ENCODE measurements around the gene METRN. TPM values are rescaled to one million over a fixed set of nuclear protein-coding genes. Genes with fewer than 3 reads are reported as not detected.

Gene METRN
- total and polyA plus RNA-seq, 2 of the 4 experiments (the other 2 are of a cell fraction): 6.1 to 48.2 TPM

GRCh38 chr16:747978-748746 lies 33.2 kb downstream of the METRN start (continued):
- no peak for TF ChIP-seq FOS (IDR thresholded peaks at IDR 0.05; ENCODE audit: low read depth, low read length)

GRCh38 chr16:749010-749409 lies 34.1 kb downstream of the METRN start:
- Histone ChIP-seq H3K4me2 (ENCODE audit: low read depth, low read length) (no peak overlapping the region), H2BK120ac (ENCODE audit: low read depth, low read length) (0 out of 2 replicates have a peak overlapping the region, but pooled peaks have one; percentile 40), H2BK5ac (ENCODE audit: low read depth, low read length, poor library complexity, severe bottlenecking) (no peak overlapping the region), H3K36me3 (ENCODE audit: control insufficient read depth, insufficient read depth, low read length) (no peaks in the 10 kb centered on the region), H3K14ac (replicated peaks; ENCODE audit: low read depth, low read length) (no peak overlapping the region), H3K27me3 (ENCODE audit: control insufficient read depth, insufficient read depth, low read length) (peaks cover 11% of the 10 kb centered on the region), H3K18ac (ENCODE audit: low read depth, low read length) (no peak overlapping the region), H4K8ac (ENCODE audit: low read depth in 2 of 2, low read length in 2 of 2) (no peak overlapping the region), H3K9me1 (ENCODE audit: insufficient read depth, low read length) (no peaks in the 10 kb centered on the region), H3K27ac (ENCODE audit: insufficient read depth, low read length) (no peak overlapping the region), H4K20me1 (ENCODE audit: insufficient read depth, low read length) (no peaks in the 10 kb centered on the region), H3K79me1 (ENCODE audit: low read depth in 1 of 2, low read length in 2 of 2) (no peaks in the 10 kb centered on the region), H3K56ac (ENCODE audit: extremely low read depth, insufficient read depth, low read length) (no peak overlapping the region), H2BK15ac (ENCODE audit: low read depth, low read length) (no peak overlapping the region), H3K4me3 (ENCODE audit: insufficient read depth, low read depth, low read length) (no peak overlapping the region), H4K91ac (ENCODE audit: insufficient read depth, low read depth, low read length) (no peak overlapping the region), H4K5ac (ENCODE audit: low read depth, low read length) (peak overlapping the region; percentile 63; the same call in 1 of the 2 replicates), H3K4me1 (ENCODE audit: control insufficient read depth, insufficient read depth, low read length) (no peaks in the 10 kb centered on the region), H2AK9ac (replicated peaks; ENCODE audit: low read depth, low read length, poor library complexity) (no peak overlapping the region), H3K9ac (ENCODE audit: low read depth, low read length) (no peak overlapping the region), H3K23ac (ENCODE audit: low read depth, low read length) (no peak overlapping the region), H2BK20ac (ENCODE audit: low read depth, low read length) (0 out of 2 replicates have a peak overlapping the region, but pooled peaks have one; percentile 45), H2AK5ac (ENCODE audit: low read depth, low read length) (no peak overlapping the region), H3K9me3 (ENCODE audit: control insufficient read depth, insufficient read depth, low read length) (no peaks in the 10 kb centered on the region), H3K4ac (ENCODE audit: low read depth, low read length) (no peak overlapping the region), H2AFZ (replicated peaks; ENCODE audit: low read length, poor library complexity) (no peak overlapping the region)
- in situ Hi-C loops (cut with MboI; ENCODE audit: low sequenced_read_pairs): no loop called here
- intact Hi-C loops (cut with micrococcal nuclease): no loop called here
- ChIA-PET POLR2A (ENCODE audit: unreplicated experiment) (interaction anchor here (0.6 kb wide), 1 partner anchor 351 kb away, joined by 4 read pairs; no protein-coding TSS in a partner anchor), CTCF (interaction anchor here (0.6 to 1.0 kb wide), 2 partner anchors 12 to 42 kb away, joined by 3 read pairs; no protein-coding TSS in a partner anchor)
- dilution Hi-C loops (cut with HindIII; ENCODE audit: low sequenced_read_pairs, unreplicated experiment): no loop called here
- DNase-seq (peak; percentile 81), ATAC-seq (ENCODE audit: low read depth) (peak; percentile 75)
- WGBS, 2 experiments (ENCODE audit: extremely low coverage in 2 of 2, insufficient read length in 1 of 2): 80% methylated on average over 1 of the region's 6 CpGs; no CpG with 5 or more reads in 1 of the 2 experiments
- TF ChIP-seq MAFK (IDR thresholded peaks at IDR 0.05; ENCODE audit: low read depth, low read length): no peak
- TF ChIP-seq CEBPB (IDR thresholded peaks at IDR 0.05; ENCODE audit: low read depth, low read length): peak; percentile 93
- TF ChIP-seq BHLHE40 (IDR thresholded peaks at IDR 0.05; ENCODE audit: low read depth, low read length): no peak
- no peak for TF ChIP-seq MXI1 (IDR thresholded peaks at IDR 0.05; ENCODE audit: borderline replicate concordance, low read depth, low read length)
- no TSS peak for BruUV-seq (replicated peaks)
